ENCODE results near the gene MARF1. TPM values are rescaled to one million over a fixed set of nuclear protein-coding genes. Genes with fewer than 3 reads are reported as not detected.

MARF1 gene
- total and polyA plus RNA-seq, 10 donors, result 24.0 to 169 (median 94.7) TPM

GRCh38 chr16:15597135-15597534, 45.8 kb downstream of the MARF1 start:
- Histone ChIP-seq H3K4me3 (no peak overlapping the region), H3K27me3 (replicated peaks in 1 of 7) (no peaks in the 10 kb centered on the region), H3K9me3 (no peaks in the 10 kb centered on the region), H3K27ac (peak overlapping the region in 2 of 8 donors; percentile 33 to 44), H3K36me3 (peaks cover 0 to 94% (median 73%) of the 10 kb centered on the region in 6 donors), H3K4me1 (peaks cover 0 to 29% (median 20%) of the 10 kb centered on the region in 6 donors)
- intact Hi-C loops (cut with DNase I; ENCODE audit: low total_unique reads), result no loop called here
- TF ChIP-seq, protein P1, sequence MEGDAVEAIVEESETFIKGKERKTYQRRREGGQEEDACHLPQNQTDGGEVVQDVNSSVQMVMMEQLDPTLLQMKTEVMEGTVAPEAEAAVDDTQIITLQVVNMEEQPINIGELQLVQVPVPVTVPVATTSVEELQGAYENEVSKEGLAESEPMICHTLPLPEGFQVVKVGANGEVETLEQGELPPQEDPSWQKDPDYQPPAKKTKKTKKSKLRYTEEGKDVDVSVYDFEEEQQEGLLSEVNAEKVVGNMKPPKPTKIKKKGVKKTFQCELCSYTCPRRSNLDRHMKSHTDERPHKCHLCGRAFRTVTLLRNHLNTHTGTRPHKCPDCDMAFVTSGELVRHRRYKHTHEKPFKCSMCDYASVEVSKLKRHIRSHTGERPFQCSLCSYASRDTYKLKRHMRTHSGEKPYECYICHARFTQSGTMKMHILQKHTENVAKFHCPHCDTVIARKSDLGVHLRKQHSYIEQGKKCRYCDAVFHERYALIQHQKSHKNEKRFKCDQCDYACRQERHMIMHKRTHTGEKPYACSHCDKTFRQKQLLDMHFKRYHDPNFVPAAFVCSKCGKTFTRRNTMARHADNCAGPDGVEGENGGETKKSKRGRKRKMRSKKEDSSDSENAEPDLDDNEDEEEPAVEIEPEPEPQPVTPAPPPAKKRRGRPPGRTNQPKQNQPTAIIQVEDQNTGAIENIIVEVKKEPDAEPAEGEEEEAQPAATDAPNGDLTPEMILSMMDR (IDR thresholded peaks at IDR 0.05 in 8 of 11, conservative IDR thresholded peaks at IDR 0.05 in 3 of 11), result no peak
- TF ChIP-seq POLR2A (IDR thresholded peaks at IDR 0.05), result no peak
- no peak for TF ChIP-seq POLR2AphosphoS5 (IDR thresholded peaks at IDR 0.05)
- no peak for DNase-seq
- 79 to 92% (median 91%) methylated on average over 6 of the region's 6 CpGs for WGBS, 5 donors

- Histone ChIP-seq H3K27ac (peak overlapping the region in 7 of 8 donors; percentile 2 to 97 (median 47)), H3K4me1 (peaks cover 12 to 53% (median 42%) of the 10 kb centered on the region in 6 donors), H3K4me3 (no peak overlapping the region), H3K36me3 (peaks cover 0 to 70% (median 50%) of the 10 kb centered on the region in 6 donors), H3K9me3 (no peaks in the 10 kb centered on the region), H3K27me3 (replicated peaks in 1 of 7) (no peaks in the 10 kb centered on the region)
- DNase-seq, result no peak
- intact Hi-C loops (cut with DNase I; ENCODE audit: low total_unique reads), result no loop called here
- WGBS, 5 donors, result 79 to 88% (median 81%) methylated on average over 6 of the region's 6 CpGs
- TF ChIP-seq POLR2AphosphoS5 (IDR thresholded peaks at IDR 0.05), result no peak
- TF ChIP-seq, protein P1 (IDR thresholded peaks at IDR 0.05 in 8 of 11, conservative IDR thresholded peaks at IDR 0.05 in 3 of 11), result no peak
- TF ChIP-seq POLR2A (IDR thresholded peaks at IDR 0.05), result no peak
Observed at GRCh38 chr16:15594711-15595320, 48.1 kb downstream of the MARF1 start.

- TF ChIP-seq, protein P1 (IDR thresholded peaks at IDR 0.05 in 8 of 11, conservative IDR thresholded peaks at IDR 0.05 in 3 of 11), result no peak
- TF ChIP-seq POLR2A (IDR thresholded peaks at IDR 0.05) (no peak), POLR2AphosphoS5 (IDR thresholded peaks at IDR 0.05) (peak in 2 of 3 donors; percentile 8 to 29)
- no peaks in the 10 kb centered on the region for H3K9me3 ChIP-seq
- H3K4me1 ChIP-seq, result peaks cover 12 to 67% (median 51%) of the 10 kb centered on the region in 6 donors
- H3K36me3 ChIP-seq, result peaks cover 0 to 70% (median 35%) of the 10 kb centered on the region in 6 donors
- no peaks in the 10 kb centered on the region for H3K27me3 ChIP-seq (replicated peaks in 1 of 7)
- no peak overlapping the region for H3K4me3 ChIP-seq
- DNase-seq, result no peak
- intact Hi-C loops (cut with DNase I; ENCODE audit: low total_unique reads), result no loop called here
- WGBS, 5 donors, result 74 to 90% (median 80%) methylated on average over 9 of the region's 9 CpGs
- H3K27ac ChIP-seq, result peak overlapping the region in 5 of 8 donors; percentile 23 to 97 (median 94)
Observed at GRCh38 chr16:15593235-15593634, 49.7 kb downstream of the MARF1 start.

GRCh38 chr16:15592324-15592723, 50.6 kb downstream of the MARF1 start:
- no peaks in the 10 kb centered on the region for H3K27me3 ChIP-seq (replicated peaks in 1 of 7)
- H3K27ac ChIP-seq, result peak overlapping the region in 6 of 8 donors; percentile 41 to 97 (median 92)
- H3K4me3 ChIP-seq, result peak overlapping the region in 1 of 8 donors; percentile 19
- peak; percentile 82 for DNase-seq
- H3K4me1 ChIP-seq, result peaks cover 12 to 67% (median 51%) of the 10 kb centered on the region in 6 donors
- intact Hi-C loops (cut with DNase I; ENCODE audit: low total_unique reads), result no loop called here
- peaks cover 0 to 70% (median 28%) of the 10 kb centered on the region in 6 donors for H3K36me3 ChIP-seq
- H3K9me3 ChIP-seq, result no peaks in the 10 kb centered on the region
- WGBS, 5 donors, result 55 to 79% (median 69%) methylated on average over 9 of the region's 9 CpGs
- peak in 2 of 3 donors; percentile 34 to 56 for TF ChIP-seq POLR2AphosphoS5 (IDR thresholded peaks at IDR 0.05)
- TF ChIP-seq, protein P1 (IDR thresholded peaks at IDR 0.05 in 8 of 11, conservative IDR thresholded peaks at IDR 0.05 in 3 of 11), result no peak
- no peak for TF ChIP-seq POLR2A (IDR thresholded peaks at IDR 0.05)

Measured in spleen (tissue), 11 donors.